GM19463 (cell line): ENCODE results near the gene KHDC3L.

Source experiments
- ATAC-seq: cut with Tn5 transposase; IDR thresholded peaks from one replicate; pipeline ENCODE4 v1.9.1; 2021; ENCODE audit warnings: mild to moderate bottlenecking, moderate library complexity; ENCODE audit not compliant: unreplicated experiment

Gene KHDC3L, protein sequence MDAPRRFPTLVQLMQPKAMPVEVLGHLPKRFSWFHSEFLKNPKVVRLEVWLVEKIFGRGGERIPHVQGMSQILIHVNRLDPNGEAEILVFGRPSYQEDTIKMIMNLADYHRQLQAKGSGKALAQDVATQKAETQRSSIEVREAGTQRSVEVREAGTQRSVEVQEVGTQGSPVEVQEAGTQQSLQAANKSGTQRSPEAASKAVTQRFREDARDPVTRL

DNA sequence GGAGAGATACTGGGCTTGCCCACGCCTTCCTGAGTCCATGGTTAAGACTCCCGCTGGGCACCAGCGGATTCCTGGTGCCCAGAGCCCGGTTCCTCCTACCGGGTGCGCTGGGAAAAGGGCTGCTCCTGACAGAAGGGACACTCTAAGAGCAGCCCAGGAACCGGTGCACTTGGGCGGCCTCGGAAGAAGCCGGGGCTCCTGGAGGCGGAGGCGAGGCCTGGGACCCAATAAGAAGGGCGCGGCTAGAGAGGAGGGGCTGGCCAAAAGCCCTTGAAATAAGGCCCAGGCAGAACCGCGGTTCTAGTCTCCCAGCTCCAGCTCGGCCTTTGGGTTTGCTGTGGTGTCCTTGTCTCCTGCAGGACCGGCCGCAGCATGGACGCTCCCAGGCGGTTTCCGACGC is at the start of gene KHDC3L:
Gene KHDC3L, plus strand, starts transcription at position 301 of the 400 bp plus-strand sequence. Its CDS starts 72 bp downstream, at position 373.
- no peak for ATAC-seq

DNA sequence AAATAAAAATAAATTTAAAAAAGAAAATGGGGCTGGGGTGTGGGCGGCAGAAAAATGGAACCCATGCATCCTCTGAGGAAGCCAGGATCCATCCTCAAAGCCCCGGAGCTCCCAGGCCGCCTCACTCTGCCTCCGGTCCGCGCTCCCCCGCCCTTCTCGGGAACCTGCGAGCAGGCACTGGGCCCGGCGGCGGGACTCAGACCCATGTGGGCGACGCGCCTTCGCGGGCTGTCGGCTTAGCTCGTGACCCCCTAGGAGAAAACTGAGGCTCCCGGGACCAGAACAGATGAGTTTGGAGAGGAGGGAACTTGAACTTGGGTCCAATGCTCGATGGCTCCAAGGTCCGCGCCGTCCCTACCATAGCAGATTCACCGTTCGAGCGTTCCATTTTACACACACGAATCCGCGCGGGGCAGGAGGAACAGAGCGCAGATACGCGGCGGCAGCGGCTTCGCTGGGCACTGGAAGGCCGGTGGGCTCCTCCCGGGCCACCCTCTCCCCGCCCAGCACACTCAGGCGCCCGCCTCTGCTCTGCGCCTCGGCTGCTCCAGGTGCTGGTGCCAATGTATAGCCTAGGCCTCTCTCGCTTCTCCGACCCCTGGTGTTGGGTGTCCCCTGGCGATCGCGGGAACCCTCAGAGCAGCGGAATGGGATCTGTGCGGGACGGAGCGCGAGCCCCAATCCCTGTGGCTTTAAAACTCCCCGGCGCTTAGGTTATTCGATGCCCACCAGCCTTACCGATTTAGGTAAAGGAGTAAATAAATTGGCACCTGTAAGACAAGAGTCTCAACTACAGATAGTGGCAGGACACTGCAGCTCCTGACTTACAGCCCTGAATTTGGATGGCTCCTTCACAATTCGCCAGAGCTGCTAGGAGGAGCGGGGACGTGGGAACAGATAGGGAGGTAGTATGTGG is 47.6 kb upstream of the KHDC3L start:
- ATAC-seq = no peak

DNA sequence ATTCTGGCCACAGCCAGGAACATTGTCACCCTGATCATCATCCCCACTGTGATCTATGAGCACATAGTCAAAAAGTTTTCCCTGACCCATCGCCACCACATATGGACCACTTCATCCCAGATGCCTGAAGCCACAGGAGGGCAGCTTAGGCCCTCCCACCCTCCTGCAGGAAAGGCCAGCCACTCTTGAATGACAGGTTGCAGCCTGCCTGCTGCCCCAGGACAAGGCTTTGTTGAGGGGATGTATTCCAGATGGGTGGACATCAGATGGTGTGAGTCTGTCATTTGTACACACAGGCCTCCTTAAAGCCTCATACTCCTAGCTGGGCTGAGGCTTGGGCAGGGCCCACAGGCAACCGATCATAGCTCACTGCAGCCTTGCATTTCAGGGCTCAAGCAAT is 39.1 kb upstream of the KHDC3L start:
- no peak for ATAC-seq

DNA sequence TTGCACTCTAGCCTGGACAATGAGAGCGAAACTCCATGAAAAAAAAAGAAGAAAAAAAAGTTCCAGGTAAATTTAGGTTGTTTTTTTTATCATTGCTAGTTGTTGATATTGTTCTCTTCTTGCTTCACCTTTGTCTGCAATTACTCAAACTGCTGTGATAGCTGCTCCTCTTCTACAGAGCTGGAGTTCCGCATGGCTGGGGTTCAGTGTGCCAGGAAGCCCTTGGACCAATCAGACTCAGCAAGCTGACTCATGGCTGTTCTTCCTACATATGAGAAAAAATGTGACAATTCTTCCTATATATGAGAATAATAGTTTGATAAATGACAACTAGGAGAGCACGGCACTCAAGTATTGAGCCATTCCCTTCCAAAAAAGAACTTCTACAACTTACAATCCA is 36.8 kb upstream of the KHDC3L start:
- no peak for ATAC-seq

DNA sequence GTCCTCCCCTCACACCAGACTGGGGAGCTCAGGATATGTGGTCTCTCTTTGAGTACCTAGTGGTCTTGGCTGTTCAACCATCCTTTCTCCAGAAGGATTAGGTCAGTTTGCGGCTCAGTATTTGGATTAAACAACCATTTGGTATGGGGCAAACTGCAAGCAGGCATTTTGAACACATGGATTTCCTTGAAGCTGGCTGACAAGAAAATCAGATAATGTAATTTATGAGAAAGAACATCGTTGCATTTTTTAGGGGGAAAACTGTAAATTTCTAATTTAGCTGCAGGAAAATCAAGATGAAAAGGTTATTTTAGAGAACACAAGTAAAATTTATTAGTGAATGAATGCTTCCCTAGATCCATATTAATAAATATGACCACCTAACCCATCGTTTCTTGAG is 33.7 kb upstream of the KHDC3L start:
- ATAC-seq = no peak

DNA sequence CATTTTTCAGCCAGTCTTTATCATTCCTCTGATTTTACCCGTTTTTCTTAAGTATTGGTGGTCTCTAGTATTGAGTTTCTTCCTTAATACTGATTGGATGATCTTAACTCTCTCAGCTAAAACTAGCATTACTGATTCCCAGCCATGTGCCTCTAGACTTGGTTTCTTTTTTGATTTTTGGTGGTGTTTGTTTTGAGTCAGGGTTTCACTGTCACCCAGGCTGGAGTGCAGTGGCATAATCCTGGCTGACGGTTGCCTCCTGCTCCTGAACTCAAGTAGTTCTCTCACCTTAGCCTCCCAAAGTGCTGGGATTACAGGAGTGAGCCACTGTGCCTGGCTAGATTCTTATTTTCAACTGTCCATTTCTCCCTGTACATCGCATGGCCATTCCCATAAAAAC is 33.3 kb upstream of the KHDC3L start:
- ATAC-seq = peak; percentile 80

DNA sequence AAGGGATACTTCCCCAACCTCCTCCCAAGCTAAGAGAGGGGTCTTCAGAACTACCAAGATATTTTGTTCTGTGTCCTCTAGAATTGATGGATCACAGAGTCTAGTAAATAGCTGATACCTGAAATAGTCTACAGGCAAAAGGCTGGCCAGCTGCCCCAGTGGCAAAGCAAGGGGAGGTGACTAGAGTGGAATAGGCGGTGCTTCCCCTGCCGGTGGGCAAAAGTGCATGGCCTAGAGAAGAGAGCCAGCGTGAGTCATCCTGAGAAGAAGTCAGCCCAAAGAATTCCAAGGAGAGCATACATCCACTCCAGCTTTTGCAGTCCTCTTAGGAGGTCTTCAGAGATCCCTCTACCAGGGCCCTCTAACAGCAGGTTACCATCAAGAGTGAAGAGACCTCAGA is 23.1 kb upstream of the KHDC3L start:
- ATAC-seq = no peak

DNA sequence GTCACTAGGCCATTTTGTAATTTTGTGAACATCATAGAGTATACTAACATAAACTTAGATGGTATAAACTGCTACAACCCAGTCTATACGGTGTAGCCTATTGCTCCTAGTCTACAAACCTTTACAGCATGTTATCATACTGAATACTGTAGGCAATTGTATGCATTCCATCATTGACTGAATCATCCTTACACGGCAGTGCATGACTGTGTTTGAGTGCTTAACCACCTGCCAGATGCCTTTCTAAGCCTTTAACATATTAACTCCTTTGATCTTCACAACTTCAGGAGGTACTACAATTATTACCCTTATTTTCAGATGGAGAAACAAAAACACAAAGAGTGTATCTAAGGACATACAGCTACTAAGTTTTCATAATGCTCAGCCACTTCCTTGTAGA is 22.4 kb upstream of the KHDC3L start:
- no peak for ATAC-seq

DNA sequence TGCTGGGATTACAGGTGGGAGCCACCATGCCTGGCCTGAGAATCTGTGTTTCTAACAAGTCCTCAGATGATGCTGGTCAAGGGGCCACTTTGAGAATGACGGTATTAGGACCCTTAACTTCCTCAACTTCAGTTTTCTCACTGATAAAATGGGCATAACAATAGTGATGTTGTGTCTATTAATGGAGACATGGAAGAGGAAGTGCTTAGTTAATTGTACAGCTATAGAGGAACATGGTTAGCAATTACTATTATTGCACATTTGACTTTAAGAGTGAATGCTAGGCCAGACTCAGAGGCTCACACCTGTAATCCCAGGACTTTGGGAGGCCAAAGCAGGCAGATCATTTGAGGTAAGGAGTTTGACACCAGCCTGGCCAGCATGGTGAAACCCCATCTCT is 21.1 kb upstream of the KHDC3L start:
- no peak for ATAC-seq

DNA sequence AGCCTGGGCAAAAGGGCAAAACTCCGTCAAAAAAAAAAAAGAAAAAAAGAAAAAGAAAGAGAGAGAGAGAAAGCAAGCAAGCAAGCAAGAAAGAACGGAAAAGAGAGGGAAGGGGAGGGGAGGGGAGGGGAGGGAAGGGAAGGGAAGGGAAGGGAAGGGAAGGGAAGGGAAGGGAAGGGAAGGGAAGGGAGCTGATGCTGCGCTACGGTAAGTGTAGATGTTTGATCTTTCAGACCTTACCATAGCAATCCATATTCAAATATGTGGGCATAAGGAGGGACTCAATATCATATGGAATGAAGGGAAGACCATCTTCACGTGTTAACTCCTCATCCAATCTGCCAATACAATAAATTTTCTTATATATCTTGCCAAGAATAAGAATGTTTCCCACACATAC is 20.3 kb upstream of the KHDC3L start:
- ATAC-seq = no peak

DNA sequence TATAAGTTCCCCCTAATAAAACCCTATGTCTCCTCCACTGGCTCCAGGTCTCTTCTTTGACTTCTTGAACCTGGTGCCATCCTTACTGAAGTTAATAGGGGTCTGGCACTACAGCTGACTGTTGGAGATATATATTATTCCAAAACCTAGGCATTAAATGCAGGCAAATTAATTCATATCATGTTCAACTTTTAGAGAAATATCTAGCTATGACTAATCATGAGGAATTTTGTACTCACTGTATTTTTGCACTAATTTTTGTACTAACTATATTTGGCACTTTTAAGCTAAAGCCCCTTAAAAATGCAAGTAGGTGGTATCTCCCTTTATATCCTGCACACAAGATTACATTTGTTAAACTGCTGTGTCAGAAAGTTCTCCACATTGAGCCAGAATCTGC is 19.3 kb upstream of the KHDC3L start:
- no peak for ATAC-seq

DNA sequence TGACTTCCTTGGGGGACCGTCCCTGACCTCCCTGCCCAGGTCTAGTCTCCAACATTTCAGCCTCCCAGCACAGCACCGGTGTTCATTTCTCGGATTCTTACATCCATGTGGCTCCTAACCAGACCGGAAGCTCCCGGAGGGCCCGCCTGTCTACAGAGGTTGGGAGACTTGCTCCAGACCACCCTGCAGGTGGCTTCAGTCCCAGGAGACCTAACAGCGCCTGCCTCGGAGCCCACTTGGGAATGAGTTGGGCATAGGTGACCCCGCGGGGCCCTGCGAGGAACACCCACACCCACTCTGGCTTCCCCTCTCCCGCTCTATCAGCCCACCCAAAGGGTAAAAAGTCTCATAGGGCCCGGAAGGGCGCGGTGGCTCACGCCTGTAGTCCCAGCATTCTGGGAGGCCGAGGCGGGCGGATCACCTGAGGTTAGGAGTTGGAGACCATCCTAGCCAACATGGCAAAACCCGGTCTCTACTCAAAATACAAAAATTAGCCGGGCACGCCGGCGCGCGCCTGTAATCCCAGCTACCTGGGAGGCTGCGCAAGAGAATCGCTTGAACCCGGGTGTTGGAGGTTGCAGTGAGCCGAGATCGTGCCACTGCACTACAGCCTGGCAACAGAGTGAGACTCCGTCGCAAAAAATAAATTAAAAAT is 13.8 kb upstream of the KHDC3L start:
- ATAC-seq = no peak

DNA sequence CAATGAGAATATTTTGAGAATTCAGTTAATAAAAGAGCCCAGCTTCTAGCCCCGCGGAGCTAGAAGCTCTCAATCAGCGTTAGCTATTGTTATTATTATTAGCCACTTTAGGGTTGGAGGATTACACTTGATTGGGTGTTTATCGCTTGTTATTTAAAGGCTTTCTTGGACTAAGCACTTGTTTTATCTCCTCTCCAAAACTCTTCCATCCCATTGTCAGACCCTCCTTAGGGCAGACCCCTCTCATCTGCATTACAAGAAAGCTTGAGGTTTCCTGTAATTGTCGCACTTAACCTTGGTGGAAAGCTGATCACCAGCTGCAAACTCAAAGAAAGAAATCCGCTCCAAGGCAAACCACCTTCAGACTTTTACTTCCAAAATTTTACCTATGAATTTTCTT is 13.1 kb upstream of the KHDC3L start:
- no peak for ATAC-seq

DNA sequence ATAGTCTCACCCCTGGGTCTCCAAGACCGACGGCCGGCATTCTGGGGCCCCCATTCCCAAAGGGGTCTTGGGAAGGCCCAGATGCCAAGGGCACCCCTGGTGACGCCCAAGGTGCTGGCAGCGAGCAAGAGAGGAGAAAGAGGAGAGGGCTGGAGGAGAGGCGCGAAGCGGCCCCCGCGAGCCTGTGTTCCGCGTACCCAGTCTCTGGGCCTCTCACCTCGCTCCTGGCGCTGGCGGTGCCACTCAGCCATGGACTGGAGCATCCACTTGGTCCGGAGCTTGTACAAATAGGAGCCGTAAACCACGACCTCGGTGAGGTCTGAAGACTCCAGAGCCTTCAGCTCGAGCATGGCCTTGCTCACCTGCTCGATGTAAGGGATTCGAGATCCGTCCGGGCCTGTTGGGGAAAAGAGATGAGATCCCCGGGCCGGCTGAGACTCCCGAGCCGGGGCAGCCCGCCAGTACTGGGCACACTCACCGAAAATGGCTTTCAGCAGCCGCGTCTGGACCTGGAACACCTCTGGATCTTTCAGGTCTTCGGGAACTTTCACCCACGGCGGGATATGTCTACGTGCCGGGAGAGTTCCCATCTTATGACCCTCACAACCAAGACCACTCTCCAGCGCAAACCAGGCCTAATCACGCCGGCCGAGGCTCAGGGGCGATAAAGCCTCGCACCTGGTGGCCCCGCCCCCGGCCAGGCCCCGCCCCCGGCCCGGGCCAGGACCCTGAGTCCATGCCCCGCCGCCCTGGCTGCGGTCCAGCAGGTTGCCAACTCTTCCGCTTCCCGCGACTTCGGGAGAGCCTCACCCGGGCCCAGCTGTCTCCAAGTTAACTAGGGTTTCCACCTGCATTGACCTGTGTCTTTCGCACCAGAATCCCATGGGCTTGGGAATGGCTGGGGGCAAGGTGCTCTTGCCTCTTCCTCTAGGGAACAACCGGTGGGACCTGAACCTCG is 8.5 kb upstream of the KHDC3L start, which contains the start of gene DPPA5:
Gene DPPA5, minus strand, starts transcription at position 641 of the 958 bp plus-strand sequence. Its CDS starts 51 bp downstream, at position 590.
- ATAC-seq = no peak

DNA sequence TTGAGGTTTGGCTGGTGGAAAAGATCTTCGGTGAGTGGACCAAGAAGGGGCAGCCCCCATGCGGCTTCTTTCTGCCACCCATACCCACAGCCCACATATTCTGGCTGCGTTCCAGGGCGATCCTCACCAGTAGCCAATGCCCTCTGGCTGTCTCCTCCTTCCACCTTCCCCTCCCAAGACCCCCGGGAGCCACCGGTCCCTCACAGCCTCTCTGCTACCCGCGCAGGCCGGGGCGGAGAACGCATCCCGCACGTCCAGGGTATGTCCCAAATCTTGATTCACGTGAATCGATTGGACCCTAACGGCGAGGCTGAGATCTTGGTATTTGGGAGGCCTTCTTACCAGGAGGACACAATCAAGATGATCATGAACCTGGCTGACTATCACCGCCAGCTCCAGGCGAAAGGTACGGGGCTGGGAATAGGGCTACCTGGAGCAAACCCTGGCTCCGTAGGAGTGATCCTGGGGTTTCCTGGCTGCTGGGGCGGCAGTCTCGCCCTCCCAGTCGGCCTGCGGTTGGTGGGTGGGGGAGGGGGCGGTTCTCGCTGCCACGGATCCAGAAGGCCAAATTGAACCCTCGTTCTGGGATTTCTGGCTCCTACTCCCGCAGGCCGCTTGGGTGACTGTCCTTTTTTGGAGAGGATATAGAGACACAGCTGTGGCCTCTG is 545 bp downstream of the KHDC3L start:
- no peak for ATAC-seq

DNA sequence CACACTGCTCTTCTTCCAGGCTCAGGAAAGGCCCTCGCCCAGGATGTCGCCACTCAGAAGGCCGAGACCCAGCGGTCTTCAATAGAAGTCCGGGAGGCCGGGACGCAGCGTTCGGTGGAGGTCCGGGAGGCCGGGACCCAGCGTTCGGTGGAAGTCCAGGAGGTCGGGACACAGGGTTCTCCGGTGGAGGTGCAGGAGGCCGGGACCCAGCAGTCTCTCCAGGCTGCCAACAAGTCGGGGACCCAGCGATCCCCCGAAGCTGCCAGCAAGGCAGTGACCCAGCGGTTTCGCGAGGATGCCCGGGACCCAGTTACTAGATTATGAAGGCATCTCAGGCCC is 1.0 kb downstream of the KHDC3L start:
- no peak for ATAC-seq

DNA sequence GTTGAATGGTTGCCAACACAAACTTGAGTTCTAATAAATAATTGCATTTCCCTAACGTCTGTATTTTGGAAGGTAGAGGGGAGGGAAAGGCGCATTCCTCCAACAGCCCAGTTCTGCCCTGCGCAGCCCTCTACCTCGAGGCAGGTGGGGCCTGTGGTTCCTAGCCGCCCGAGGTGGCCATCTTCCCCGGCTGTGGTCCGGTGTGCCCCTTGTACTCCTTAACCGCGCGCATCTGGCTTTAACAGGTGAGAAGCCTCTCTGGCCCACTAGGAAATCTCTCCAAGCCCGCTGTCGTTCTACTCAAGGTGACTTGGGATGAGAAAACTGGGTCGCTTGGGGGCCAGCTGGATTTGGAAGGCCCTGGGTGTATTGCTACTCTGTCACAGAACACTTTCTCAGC is 1.7 kb downstream of the KHDC3L start:
- ATAC-seq = no peak

DNA sequence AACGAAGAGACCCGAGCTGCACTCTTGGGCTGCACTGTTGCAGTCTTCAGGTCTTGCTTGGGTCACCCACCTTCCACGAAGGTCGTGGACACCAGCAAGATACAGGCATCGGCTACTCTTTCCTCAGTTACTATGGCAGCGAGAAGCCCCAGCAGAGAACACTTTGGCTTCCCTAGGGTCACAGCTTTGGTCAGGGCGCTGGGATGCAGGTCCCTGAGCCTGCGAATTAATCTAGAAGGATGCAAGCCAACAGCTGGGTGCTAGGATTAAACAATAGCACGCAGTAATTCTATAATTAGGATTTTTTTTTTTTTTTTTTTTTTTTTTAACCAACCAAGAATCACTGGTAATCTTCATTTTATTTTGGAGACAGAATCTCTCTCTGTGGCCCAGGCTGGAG is 2.1 kb downstream of the KHDC3L start:
- ATAC-seq = no peak

DNA sequence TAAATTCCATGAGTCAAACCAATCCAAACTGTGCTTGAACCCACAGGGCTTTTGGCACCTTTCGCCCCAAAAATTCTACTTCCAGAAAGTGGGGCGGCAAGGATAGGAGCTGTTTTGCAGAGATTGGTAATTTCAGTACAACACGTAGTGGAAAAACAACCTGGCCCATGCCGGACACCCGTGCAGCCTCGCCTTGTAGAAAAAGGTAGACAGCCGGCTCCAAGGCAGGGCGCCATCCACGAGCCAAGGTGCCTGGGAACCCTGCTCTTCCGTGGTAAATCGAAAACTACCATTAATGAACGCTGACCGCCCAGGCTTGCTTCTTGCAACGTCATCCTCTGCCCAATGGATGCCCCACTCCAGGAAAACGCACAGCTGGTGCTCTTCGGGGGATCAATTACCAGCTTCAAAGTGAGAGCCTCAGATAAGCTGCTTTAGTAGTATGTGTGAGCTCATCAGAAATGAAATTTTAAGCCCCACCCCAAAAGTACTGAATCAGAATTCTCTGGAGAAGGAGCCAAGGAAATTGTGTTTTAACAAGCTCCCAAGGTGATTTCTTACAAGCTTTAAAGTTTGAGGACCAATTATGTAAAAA is 5.4 kb downstream of the KHDC3L start:
- no peak for ATAC-seq

DNA sequence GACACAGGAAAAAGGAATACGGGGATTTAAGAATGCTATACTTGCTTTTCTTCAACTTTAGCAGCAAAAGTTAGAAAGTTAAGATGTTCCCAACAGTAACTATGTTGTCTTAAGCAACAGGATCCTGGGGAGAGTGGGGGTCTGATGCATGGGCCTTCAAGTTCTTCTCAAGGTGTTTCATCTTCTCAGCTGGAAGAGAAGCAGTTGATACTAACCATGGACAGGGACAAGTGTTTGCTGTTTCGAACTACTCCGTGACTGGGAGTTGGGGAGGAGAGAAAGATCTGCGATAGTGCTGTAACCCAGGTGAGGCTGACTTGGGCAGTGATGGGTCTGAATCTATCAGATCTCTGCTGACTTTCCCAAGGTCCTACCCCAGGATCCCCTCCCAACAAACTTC is 6.2 kb downstream of the KHDC3L start:
- ATAC-seq = no peak
